ENCODE measurements around the gene PAPOLB. TPM values are rescaled to one million over a fixed set of nuclear protein-coding genes. Genes with fewer than 3 reads are reported as not detected.

Gene PAPOLB
- total RNA-seq, 3 donors from 2014 or later (not counting 1 experiment from before 2014, with no cell fraction given): 0.14 to 0.36 (median 0.20) TPM

DNA sequence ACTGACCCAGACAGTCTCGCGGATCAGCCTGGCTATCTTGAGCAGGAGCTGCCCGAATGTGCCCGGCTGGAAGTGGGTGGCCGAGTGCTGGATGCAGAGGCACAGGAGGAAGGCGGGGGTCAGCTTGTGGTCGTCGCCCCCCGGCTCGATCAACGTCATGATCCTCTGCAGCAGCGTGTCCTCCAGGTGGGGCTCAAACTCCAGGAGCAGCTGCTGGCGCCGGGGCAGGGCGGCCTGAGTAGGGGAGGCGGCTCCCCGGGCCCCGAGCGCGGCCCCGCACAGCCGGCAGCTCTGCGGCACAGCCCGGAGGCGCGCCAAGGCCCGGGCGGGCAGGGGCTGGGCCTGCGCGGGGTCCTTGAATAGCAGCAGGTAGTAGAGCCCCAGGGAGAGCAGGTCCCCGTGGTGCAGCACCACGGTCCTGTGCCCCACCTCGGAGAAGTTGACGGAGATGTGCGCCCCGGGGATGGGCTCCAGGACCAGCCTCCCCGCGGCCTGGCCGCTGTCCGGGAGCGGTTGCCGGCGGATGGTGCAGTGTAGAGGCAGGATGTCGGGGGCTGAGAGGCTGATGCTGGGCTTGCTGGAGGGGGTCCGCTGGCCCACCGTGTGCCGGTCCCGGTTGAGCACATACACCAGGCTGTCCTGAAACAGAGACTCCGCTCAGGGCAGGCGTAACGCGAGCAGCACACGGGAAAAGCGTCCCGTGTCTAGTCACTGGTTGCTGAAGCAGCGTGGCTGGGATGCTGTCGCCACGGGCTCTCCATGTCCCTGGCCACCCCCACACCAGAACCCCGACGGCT, 27.0 kb downstream of the PAPOLB start:
- H3K9me3 ChIP-seq (ENCODE audit: control insufficient read depth, insufficient read depth, low read length): no peaks in the 10 kb centered on the region
- 95% methylated on average over 60 of the region's 60 CpGs for WGBS (ENCODE audit: insufficient coverage)
- intact Hi-C loops (cut with micrococcal nuclease): no loop called here
- Mint-ChIP-seq H3K27ac (no peak overlapping the region), H3K4me1 (peaks cover 0 to 11% of the 10 kb centered on the region in 2 donors), H3K4me3 (no peak overlapping the region), H3K36me3 (no peaks in the 10 kb centered on the region), H3K9me3 (no peaks in the 10 kb centered on the region), H3K27me3 (ENCODE audit: low read depth in 2 of 2) (peaks cover 0 to 3% of the 10 kb centered on the region in 2 donors)
- no peak overlapping the region for H3K27ac ChIP-seq (ENCODE audit: low read length)
- no peaks in the 10 kb centered on the region for H3K4me1 ChIP-seq (ENCODE audit: control insufficient read depth, insufficient read depth, low read length)
- no peak for DNase-seq
- no peaks in the 10 kb centered on the region for H3K27me3 ChIP-seq (ENCODE audit: control insufficient read depth, insufficient read depth, low read length)
- ATAC-seq: no peak
- no peaks in the 10 kb centered on the region for H3K36me3 ChIP-seq (ENCODE audit: control insufficient read depth, insufficient read depth, low read length)
- H3K4me3 ChIP-seq (ENCODE audit: low read length): no peak overlapping the region
- TF ChIP-seq, protein P1, sequence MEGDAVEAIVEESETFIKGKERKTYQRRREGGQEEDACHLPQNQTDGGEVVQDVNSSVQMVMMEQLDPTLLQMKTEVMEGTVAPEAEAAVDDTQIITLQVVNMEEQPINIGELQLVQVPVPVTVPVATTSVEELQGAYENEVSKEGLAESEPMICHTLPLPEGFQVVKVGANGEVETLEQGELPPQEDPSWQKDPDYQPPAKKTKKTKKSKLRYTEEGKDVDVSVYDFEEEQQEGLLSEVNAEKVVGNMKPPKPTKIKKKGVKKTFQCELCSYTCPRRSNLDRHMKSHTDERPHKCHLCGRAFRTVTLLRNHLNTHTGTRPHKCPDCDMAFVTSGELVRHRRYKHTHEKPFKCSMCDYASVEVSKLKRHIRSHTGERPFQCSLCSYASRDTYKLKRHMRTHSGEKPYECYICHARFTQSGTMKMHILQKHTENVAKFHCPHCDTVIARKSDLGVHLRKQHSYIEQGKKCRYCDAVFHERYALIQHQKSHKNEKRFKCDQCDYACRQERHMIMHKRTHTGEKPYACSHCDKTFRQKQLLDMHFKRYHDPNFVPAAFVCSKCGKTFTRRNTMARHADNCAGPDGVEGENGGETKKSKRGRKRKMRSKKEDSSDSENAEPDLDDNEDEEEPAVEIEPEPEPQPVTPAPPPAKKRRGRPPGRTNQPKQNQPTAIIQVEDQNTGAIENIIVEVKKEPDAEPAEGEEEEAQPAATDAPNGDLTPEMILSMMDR (IDR thresholded peaks at IDR 0.05): no peak

DNA sequence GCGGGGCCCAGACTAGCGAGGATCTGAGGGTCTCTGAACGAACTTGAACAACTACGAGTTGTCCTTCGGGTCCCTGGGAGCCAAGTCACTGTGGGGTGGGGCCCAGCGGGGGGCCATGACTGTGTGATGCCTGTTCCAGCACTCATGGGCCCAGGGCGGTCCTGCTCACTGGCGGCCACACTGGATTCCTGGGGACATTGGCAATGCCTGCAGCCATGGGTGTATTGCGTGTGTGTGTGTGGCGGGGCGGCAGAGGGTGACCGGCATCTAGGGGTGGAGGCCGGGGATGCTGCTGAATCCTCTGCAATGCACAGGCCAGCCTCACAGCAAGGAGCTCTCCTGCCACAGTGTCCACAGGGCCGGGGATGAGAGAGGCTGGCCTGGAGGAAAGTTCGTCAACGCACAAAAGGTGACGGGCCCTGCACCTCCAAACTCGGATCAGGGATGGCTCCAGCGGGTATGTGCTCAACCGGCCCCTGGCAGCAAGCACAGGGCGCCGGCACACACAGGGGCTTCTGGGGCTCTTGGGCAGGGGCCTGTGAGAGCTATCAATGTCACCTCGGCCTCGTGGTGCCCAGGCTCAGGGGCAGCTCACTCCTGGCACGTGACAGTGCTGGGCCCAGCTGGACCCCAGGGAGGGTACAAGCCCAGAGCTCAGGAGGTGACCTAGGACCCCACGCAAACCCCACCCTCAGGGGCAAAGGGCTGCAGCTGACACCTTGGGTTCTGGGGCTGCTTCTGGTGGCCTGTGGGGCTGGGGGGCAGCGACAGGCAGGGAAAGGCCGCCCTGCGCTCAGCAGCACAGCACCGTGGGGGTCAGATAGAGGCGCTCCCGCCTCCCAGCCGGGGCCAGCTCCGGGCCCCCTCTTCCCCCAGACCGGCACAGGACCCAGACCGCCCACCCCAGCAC, 27.9 kb downstream of the PAPOLB start:
- H3K4me1 ChIP-seq (ENCODE audit: control insufficient read depth, insufficient read depth, low read length): no peaks in the 10 kb centered on the region
- H3K27ac ChIP-seq (ENCODE audit: low read length): no peak overlapping the region
- DNase-seq (no peak), ATAC-seq (no peak)
- H3K4me3 ChIP-seq (ENCODE audit: low read length): no peak overlapping the region
- TF ChIP-seq, protein P1 (IDR thresholded peaks at IDR 0.05): no peak
- H3K36me3 Mint-ChIP-seq: no peaks in the 10 kb centered on the region
- H3K9me3 Mint-ChIP-seq: no peaks in the 10 kb centered on the region
- H3K36me3 ChIP-seq (ENCODE audit: control insufficient read depth, insufficient read depth, low read length): no peaks in the 10 kb centered on the region
- H3K4me3 Mint-ChIP-seq: no peak overlapping the region
- peaks cover 0 to 11% of the 10 kb centered on the region in 2 donors for H3K4me1 Mint-ChIP-seq
- H3K27me3 ChIP-seq (ENCODE audit: control insufficient read depth, insufficient read depth, low read length): no peaks in the 10 kb centered on the region
- no peak overlapping the region for H3K27ac Mint-ChIP-seq
- H3K27me3 Mint-ChIP-seq (ENCODE audit: low read depth in 2 of 2): peaks cover 0 to 3% of the 10 kb centered on the region in 2 donors
- intact Hi-C loops (cut with micrococcal nuclease): no loop called here
- no peaks in the 10 kb centered on the region for H3K9me3 ChIP-seq (ENCODE audit: control insufficient read depth, insufficient read depth, low read length)
- WGBS (ENCODE audit: insufficient coverage): 90% methylated on average over 36 of the region's 36 CpGs

DNA sequence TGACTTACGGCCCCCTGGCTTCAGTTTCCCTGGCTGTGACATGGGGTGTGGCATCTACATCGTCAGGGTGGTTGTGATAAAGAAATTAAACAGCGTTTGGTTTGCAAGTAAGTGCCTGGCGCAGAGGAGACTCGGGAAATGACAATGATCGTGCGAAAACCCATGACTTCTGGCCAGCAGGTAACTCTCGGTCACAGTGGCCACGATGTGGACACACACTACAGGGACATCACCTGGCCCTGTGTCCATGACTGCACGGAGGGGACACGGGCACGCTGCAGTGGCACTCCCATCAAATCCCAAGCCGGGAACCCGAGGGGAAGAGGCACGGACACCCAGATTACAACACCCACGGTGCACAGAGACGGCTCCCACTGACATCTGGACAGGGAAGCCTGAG, 28.7 kb downstream of the PAPOLB start:
- H3K36me3 ChIP-seq (ENCODE audit: control insufficient read depth, insufficient read depth, low read length): no peaks in the 10 kb centered on the region
- no peak for DNase-seq
- intact Hi-C loops (cut with micrococcal nuclease): no loop called here

More for the DNA sequence above, 28.7 kb downstream of the PAPOLB start:
- Mint-ChIP-seq H3K4me1 (peaks cover 0 to 11% of the 10 kb centered on the region in 2 donors), H3K4me3 (no peak overlapping the region), H3K27me3 (ENCODE audit: low read depth in 2 of 2) (peaks cover 0 to 3% of the 10 kb centered on the region in 2 donors), H3K9me3 (no peaks in the 10 kb centered on the region), H3K27ac (no peak overlapping the region), H3K36me3 (no peaks in the 10 kb centered on the region)
- H3K27ac ChIP-seq (ENCODE audit: low read length): no peak overlapping the region
- H3K9me3 ChIP-seq (ENCODE audit: control insufficient read depth, insufficient read depth, low read length): no peaks in the 10 kb centered on the region
- TF ChIP-seq, protein P1 (IDR thresholded peaks at IDR 0.05): no peak
- ATAC-seq: no peak
- H3K27me3 ChIP-seq (ENCODE audit: control insufficient read depth, insufficient read depth, low read length): no peaks in the 10 kb centered on the region
- H3K4me3 ChIP-seq (ENCODE audit: low read length): no peak overlapping the region
- no peaks in the 10 kb centered on the region for H3K4me1 ChIP-seq (ENCODE audit: control insufficient read depth, insufficient read depth, low read length)
- WGBS (ENCODE audit: insufficient coverage): 78% methylated on average over 17 of the region's 17 CpGs
